ENCODE data around the gene CLEC16A.
"Not testable (repeated sequence)": the region's sequence is repeated elsewhere in the genome, so short reads cannot be mapped to it uniquely, and the experiment has no call there.

Gene CLEC16A

GRCh38 chr16:10923650-10924214, 20.6 kb upstream of the CLEC16A start:
- peak; percentile 42 for DNase-seq (ENCODE audit: low spot score)

- DNase-seq (ENCODE audit: low spot score) = not testable (repeated sequence)
These were observed 19.1 kb upstream of the CLEC16A start for GRCh38 chr16:10925285-10925684.

- DNase-seq (ENCODE audit: low spot score) = no peak
These were observed 18.3 kb upstream of the CLEC16A start for GRCh38 chr16:10926094-10926493.

GRCh38 chr16:10926867-10927266, 17.5 kb upstream of the CLEC16A start:
- DNase-seq (ENCODE audit: low spot score) = no peak

- DNase-seq (ENCODE audit: low spot score) = no peak
These were observed 16.8 kb upstream of the CLEC16A start for GRCh38 chr16:10927497-10928112.

- DNase-seq (ENCODE audit: low spot score) = not testable (repeated sequence)
These were observed 15.3 kb upstream of the CLEC16A start for GRCh38 chr16:10929097-10929496.

GRCh38 chr16:10929853-10930754, 14.3 kb upstream of the CLEC16A start:
- no peak for DNase-seq (ENCODE audit: low spot score)

- DNase-seq (ENCODE audit: low spot score) = no peak
These were observed 13.6 kb upstream of the CLEC16A start for GRCh38 chr16:10930755-10931093.

GRCh38 chr16:10931134-10931533, 13.2 kb upstream of the CLEC16A start:
- no peak for DNase-seq (ENCODE audit: low spot score)

- no peak for DNase-seq (ENCODE audit: low spot score)
These were observed 12.3 kb upstream of the CLEC16A start for GRCh38 chr16:10931977-10932632.

- DNase-seq (ENCODE audit: low spot score) = no peak
These were observed 11.2 kb upstream of the CLEC16A start for GRCh38 chr16:10932959-10933710.

- no peak for DNase-seq (ENCODE audit: low spot score)
These were observed 10.5 kb upstream of the CLEC16A start for GRCh38 chr16:10933865-10934264.

GRCh38 chr16:10934325-10935107, 9.8 kb upstream of the CLEC16A start:
- no peak for DNase-seq (ENCODE audit: low spot score)

GRCh38 chr16:10935226-10935915, 9.0 kb upstream of the CLEC16A start:
- no peak for DNase-seq (ENCODE audit: low spot score)

GRCh38 chr16:10936272-10936984, 7.9 kb upstream of the CLEC16A start:
- no peak for DNase-seq (ENCODE audit: low spot score)

- DNase-seq (ENCODE audit: low spot score) = no peak
These were observed 7.1 kb upstream of the CLEC16A start for GRCh38 chr16:10937068-10937859.

- no peak for DNase-seq (ENCODE audit: low spot score)
These were observed 6.0 kb upstream of the CLEC16A start for GRCh38 chr16:10938321-10938720.

- DNase-seq (ENCODE audit: low spot score) = no peak
These were observed 5.3 kb upstream of the CLEC16A start for GRCh38 chr16:10938796-10939648.
